Chondrocyte (in vitro differentiated cells): Measurements from ENCODE around the gene DMD. TPM values are rescaled to one million over a fixed set of nuclear protein-coding genes. Genes with fewer than 3 reads are reported as not detected.

Experiments
- DNase-seq: peaks from one replicate; pipeline ENCODE4 v3.0.0; 2021; ENCODE audit warnings: mixed read lengths, low spot score
- H3K27ac Mint-ChIP-seq: one replicate; pipeline ENCODE4 v1.8.0; 2021; ENCODE audit warnings: mild to moderate bottlenecking, moderate library complexity, mixed read lengths; ENCODE audit not compliant: unreplicated experiment
- H3K27me3 Mint-ChIP-seq: 2 replicates; pipeline ENCODE4 v1.8.0; 2021; ENCODE audit warnings: low read depth, mixed read lengths
- H3K36me3 Mint-ChIP-seq: 2 replicates; pipeline ENCODE4 v1.8.0; 2021; ENCODE audit warnings: low read depth, mixed read lengths
- H3K4me1 Mint-ChIP-seq: 2 replicates; pipeline ENCODE4 v1.8.0; 2021; ENCODE audit warnings: low read depth, mild to moderate bottlenecking, mixed read lengths
- H3K4me3 Mint-ChIP-seq: one replicate; pipeline ENCODE4 v1.8.0; 2021; ENCODE audit warnings: mild to moderate bottlenecking, moderate library complexity, mixed read lengths; ENCODE audit not compliant: unreplicated experiment
- H3K9me3 Mint-ChIP-seq: 2 replicates; pipeline ENCODE4 v1.8.0; 2021; ENCODE audit warnings: low read depth, mixed read lengths
- long read RNA-seq: library from polyadenylated mRNA; stranded (forward); transcript quantifications from one replicate; pipeline ENCODE4 v2.0.0, GENCODE V29; 2021
- total RNA-seq: library from RNA; stranded (reverse); gene quantifications from 3 replicates; pipeline ENCODE4 v1.2.1, GENCODE V29; 2021
- TF ChIP-seq, protein P1 (sequence below): fragments of 200-600 bp; sonication (generic); IDR thresholded peaks from 2 replicates; pipeline ENCODE4 v1.5.0; 2021; ENCODE audit warnings: antibody characterized with exemption, mild to moderate bottlenecking, moderate library complexity

Gene DMD
- total RNA-seq, result 196 to 306 TPM (median 201 TPM) in 3 replicates
- long read RNA-seq, full-length matches to known transcripts, result 119 of 211 reads
- long read RNA-seq, partial matches to known transcripts, result 10 of 211 reads
- long read RNA-seq, other reads (novel, unspliced or antisense), result 82 of 211 reads

GRCh38 chrX:33211356-33212260 is at the start of gene DMD:
DMD (minus strand) TSS chrX:33211549; CDS start chrX:33211312, 237 bp downstream.
- H3K27me3 Mint-ChIP-seq, result no peaks in the 10 kb centered on the region
- DNase-seq, result no peak

GRCh38 chrX:33252306-33252825 is 41.0 kb upstream of the DMD start:
- Mint-ChIP-seq H3K36me3 (no peaks in the 10 kb centered on the region), H3K4me1 (no peaks in the 10 kb centered on the region), H3K27ac (no peak overlapping the region), H3K4me3 (no peak overlapping the region), H3K9me3 (no peaks in the 10 kb centered on the region), H3K27me3 (peaks cover 11% of the 10 kb centered on the region)
- TF ChIP-seq, protein P1, sequence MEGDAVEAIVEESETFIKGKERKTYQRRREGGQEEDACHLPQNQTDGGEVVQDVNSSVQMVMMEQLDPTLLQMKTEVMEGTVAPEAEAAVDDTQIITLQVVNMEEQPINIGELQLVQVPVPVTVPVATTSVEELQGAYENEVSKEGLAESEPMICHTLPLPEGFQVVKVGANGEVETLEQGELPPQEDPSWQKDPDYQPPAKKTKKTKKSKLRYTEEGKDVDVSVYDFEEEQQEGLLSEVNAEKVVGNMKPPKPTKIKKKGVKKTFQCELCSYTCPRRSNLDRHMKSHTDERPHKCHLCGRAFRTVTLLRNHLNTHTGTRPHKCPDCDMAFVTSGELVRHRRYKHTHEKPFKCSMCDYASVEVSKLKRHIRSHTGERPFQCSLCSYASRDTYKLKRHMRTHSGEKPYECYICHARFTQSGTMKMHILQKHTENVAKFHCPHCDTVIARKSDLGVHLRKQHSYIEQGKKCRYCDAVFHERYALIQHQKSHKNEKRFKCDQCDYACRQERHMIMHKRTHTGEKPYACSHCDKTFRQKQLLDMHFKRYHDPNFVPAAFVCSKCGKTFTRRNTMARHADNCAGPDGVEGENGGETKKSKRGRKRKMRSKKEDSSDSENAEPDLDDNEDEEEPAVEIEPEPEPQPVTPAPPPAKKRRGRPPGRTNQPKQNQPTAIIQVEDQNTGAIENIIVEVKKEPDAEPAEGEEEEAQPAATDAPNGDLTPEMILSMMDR, result no peak
- DNase-seq, result no peak

More at GRCh38 chrX:33211356-33212260, at the start of gene DMD:
- Mint-ChIP-seq H3K4me3 (peak within 1 kb of the TSS; percentile 77), H3K27ac (peak within 1 kb of the TSS; percentile 77), H3K36me3 (peaks cover 2% of the 10 kb centered on the region), H3K9me3 (peaks cover 9% of the 10 kb centered on the region), H3K4me1 (peaks cover 42% of the 10 kb centered on the region)
- TF ChIP-seq, protein P1, result peak; percentile 51

DNA sequence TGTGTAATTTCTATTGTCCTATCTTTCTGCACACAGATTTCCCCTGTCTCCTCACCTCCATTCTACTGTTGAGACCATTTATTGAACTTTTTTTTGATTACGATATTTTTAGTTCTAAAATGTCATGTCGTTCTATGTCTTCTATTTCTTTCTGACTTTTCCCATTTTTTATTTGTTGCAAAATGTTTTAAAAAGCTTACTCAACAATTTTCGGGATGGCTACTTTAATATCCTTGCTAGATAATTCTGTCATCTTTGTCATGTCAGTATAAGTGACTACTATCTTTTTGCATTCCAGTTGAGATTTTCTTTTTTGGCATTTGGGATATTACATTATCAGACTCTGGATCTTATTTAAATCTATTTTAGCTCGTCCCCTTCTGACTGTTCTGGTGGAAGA is 7.5 kb upstream of the DMD start:
- H3K36me3 Mint-ChIP-seq, result peaks cover 3% of the 10 kb centered on the region
- no peaks in the 10 kb centered on the region for H3K27me3 Mint-ChIP-seq
- DNase-seq, result no peak

GRCh38 chrX:33210156-33210555 is 1.2 kb downstream of the DMD start:
- Mint-ChIP-seq H3K27me3 (no peaks in the 10 kb centered on the region), H3K36me3 (no peaks in the 10 kb centered on the region), H3K4me3 (peak overlapping the region; percentile 77), H3K27ac (peak overlapping the region; percentile 71), H3K4me1 (peaks cover 53% of the 10 kb centered on the region), H3K9me3 (peaks cover 3% of the 10 kb centered on the region)
- TF ChIP-seq, protein P1, result no peak
- DNase-seq, result no peak

More for the DNA sequence above, 7.5 kb upstream of the DMD start:
- Mint-ChIP-seq H3K4me3 (no peak overlapping the region), H3K9me3 (peaks cover 14% of the 10 kb centered on the region), H3K27ac (no peak overlapping the region), H3K4me1 (no peaks in the 10 kb centered on the region)
- TF ChIP-seq, protein P1, result no peak

DNA sequence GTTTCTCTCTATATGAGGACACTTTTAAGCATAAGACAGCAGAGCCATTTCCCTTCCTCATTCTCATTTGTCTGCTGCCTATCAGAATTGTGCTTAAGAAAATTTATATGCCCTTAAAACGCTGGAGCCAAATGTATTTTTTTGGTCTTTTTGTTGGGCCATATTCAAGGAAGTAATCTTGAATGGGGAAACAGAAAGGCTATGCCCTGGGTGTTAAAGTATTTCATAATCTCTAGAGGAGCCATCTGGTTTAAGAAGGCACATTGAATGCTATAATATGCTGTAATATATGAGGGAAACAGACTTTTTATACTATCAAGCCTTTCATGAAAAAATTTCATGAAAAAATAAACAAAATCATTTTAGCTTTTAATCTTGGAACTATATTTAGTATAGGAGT is 4.3 kb downstream of the DMD start:
- H3K27ac Mint-ChIP-seq, result peak overlapping the region; percentile 73
- no peaks in the 10 kb centered on the region for H3K36me3 Mint-ChIP-seq
- H3K9me3 Mint-ChIP-seq, result peaks cover 7% of the 10 kb centered on the region
- H3K4me1 Mint-ChIP-seq, result peaks cover 53% of the 10 kb centered on the region
- H3K4me3 Mint-ChIP-seq, result peak overlapping the region; percentile 70
- no peak for DNase-seq
- TF ChIP-seq, protein P1, result no peak
- H3K27me3 Mint-ChIP-seq, result no peaks in the 10 kb centered on the region
